B cell (primary cell): ENCODE measurements around the gene PARD3.

Experiments used
- CTCF ChIP-seq: fragments of 200-600 bp; IDR thresholded peaks from one replicate; pipeline ENCODE4 v1.8.0; 2022; ENCODE audit warnings: antibody characterized with exemption, mild to moderate bottlenecking
- EZH2 ChIP-seq: IDR thresholded peaks from 2 replicates; pipeline ENCODE4 v1.6.1; 2012; ENCODE audit warnings: borderline replicate concordance, low read depth, mild to moderate bottlenecking, moderate library complexity, low read length; ENCODE audit not compliant: insufficient read depth, poor library complexity, severe bottlenecking

DNA sequence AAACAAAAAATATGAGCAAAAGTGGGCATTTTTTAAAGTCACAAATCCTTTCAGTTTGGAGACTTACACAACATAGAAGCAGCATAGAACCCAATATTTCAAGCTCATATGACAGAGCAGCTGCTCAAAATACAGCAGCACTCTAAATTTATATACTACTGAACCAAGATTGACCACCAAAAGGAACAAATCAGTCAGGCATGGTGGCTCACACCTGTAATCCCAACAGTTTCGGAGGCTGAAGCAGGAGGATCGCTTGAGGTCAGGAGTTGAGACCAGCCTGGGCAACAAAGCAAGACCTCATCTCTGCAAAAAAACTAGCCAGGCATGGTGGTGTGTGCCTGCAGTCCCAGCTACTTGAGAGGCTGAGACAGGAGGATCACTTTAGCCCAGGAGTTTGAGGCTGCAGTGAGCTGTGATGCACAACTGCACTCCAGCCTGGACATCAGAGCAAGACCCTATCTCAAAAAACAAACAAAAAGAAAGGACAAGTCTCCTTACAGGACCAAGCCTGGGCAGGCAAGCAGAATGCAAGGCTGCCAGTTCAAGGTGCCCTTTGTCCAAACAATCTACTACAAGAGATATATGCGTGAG lies 40.0 kb downstream of the PARD3 start:
- TF ChIP-seq CTCF (no peak), EZH2 (no peak)
